ENCODE measurements around the gene JMJD1C. TPM values are rescaled to one million over a fixed set of nuclear protein-coding genes. Genes with fewer than 3 reads are reported as not detected.
"Not testable (repeated sequence)": the region's sequence is repeated elsewhere in the genome, so short reads cannot be mapped to it uniquely, and the experiment has no call there.

The JMJD1C gene
- polyA plus RNA-seq, 10 donors, result 61.1 to 104 (median 75.2) TPM

DNA sequence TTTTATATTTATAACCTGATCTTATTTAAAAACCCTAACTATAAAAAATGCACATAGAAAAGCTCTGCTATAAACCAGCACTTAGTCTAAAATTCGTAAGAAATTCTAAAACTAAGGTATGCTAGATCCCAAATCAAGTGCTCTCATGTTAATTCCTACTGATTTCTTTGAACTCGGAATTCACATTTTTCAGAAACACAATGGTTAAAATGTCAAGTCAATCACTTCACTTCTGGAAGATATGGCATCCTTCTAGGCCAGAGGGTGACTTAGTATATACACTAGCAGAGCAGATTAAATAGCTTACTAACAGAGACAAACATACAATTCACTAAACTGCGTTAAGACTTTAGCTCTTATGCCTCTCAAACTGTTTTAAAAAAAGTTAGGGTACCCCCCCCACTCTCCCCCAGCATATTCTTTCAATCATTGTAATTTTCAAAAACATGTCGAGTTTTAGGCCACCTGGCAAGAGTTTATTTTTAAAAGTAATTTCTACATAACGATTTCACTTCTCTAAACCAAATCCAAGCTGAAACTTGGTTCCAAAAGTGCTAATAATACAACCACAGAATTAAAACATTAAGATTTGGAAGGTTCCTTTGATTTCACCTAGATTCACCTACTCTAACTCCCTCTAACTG, 203.2 kb downstream of the JMJD1C start:
- DNase-seq, result no peak

DNA sequence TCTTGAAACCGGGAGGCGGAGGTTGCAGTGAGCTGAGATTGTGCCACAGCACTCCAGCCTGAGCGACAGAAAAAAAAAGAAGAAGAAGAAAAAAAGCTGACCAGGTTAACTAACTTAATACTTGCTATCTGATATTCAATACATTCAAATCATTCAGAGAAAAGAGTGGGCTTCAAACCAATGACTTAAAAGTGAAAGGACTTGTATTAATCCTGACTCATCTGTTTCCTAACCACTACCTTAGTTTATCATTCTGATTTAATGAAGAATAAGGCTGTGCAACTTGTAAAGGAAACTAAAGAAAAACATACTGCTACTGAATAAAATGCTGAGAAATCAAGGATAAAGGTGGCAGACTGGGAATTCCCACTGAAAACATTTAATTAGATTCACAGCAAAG, 204.3 kb downstream of the JMJD1C start:
- no peak for DNase-seq

DNA sequence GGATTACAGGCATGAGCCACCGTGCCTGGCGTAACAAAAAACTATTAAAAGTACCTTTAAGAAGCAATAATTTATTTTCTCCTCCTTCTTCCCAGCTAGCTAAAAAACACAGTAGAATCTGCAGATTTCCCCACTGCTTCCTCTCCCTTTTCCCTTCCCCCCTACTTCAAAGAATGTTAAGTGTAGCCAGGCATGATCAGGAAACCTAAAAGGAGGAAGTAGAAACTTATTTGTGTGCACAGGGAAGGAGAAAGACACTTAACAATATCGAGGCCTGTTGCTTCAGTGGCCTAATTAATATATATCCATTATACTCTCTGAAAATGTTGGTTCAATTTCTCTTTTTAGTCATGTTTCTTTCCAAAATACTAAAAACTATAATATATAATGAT, 204.9 kb downstream of the JMJD1C start:
- DNase-seq, result no peak

DNA sequence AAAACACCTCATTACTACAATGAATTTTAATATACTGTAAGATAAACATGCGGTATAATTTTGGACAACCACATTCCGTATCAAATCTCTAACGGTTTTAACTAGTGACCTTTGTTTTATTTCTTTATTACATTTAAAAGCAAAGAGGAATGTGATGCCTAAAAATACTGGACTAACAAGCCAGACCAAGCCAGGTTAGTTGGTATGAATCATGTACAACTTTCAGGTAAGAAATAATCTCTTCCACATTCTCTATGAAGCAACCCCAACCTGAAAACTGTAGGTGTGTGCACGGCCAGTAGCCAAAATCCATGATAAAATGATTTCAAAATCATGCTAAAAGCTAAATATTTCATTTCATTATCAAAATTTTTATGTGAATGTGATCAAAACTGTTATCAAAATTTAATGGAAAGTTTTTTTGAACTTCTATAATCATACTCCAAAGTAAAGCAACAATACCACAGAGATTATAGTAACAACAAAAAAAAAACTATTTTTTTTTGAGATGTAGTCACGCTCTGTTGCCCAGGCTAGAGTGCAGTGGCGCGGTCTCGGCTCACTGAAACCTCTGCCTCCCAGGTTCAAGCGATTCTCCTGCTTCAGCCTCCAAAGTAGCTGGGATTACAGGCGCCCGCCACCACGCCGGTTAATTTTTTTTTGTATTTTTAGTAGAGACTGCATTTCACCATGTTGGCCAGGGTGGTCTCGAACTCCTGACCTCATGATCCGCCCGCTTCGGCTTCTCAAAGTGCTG, 205.5 kb downstream of the JMJD1C start:
- no peak for DNase-seq

DNA sequence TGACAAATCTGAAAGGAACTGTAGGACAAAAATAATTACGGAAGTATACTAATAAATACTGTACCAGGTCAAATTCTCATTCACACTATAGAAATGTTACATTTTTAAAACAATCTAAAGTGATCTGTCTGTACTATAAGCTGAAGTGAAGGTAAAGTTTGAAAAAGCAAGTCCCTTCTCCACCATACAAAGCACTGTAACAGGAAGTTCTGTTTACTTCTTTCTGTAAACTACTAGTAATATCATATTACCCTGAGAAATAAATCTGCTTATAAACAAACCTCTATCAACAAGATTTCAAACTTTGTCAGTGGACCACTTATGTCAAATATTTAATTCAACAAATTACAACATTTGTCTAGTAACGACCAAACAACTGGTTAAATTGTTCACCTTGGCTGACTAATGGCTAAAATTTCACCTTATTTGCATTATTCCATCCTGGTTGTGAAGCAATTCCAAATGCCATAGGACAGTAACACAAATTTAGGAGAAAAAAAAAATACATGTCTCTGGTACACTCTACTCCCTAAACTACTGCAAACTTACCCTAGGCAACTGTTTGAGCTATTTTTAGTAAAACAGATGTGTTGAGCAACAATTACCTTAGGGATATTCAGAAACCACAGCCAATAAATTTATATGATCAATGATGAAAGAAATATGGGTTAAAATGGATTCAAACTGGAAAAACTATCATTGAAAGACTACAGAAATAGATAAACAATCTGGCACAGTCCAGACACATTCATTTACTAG, 206.7 kb downstream of the JMJD1C start:
- DNase-seq, result no peak

DNA sequence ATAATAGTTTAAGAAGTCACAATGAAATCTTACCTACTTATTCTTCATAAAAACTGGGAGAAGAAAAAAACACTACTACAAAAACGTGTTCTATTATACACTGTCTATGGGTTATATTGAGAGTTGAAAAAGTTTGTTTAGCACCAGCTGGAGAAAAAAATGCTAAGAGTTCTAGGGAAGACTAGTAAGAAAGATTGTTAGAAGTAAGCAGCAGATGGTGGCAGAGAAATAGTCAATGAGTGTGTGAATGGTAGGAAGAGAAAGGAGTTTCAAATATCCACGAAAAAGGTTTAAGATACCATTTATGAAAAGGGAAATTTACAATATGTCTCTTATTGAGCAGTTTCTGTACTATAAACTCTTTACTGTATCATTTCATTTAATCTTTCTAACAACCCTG, 208.0 kb downstream of the JMJD1C start:
- no peak for DNase-seq

DNA sequence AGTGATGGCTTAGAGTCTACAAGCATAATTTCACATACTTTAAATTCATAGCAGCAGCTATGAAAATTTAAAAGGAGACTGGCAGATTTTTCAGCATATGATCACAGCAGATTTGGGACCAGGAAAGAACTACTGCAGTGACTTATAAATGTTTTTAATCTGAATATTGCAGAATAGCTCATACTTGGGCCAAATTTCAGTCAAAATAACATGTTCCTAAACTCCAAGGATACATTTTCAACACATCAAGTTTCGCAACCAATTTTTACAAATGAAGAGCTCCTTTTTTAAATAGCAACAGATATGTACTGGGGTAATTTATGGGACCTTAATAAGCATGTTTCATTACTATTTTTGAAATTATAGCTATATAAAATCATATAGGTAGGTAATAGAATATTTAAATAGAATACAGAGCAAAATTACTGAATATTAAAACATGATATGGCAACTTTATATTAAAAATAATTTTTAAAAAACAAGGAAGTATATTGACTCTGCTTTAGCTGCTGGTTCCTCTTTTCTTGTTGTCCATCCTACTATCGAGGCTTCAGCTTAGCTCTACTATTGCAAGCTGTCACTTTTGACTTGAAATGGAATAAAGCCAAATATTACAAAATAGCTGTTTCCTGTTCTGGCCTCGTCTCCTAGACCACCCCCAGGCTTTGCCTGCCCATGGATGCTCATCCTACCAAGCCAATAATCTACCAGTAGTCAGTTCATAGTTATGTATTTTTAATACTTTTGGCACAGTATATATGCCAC, 209.6 kb downstream of the JMJD1C start:
- DNase-seq, result no peak

DNA sequence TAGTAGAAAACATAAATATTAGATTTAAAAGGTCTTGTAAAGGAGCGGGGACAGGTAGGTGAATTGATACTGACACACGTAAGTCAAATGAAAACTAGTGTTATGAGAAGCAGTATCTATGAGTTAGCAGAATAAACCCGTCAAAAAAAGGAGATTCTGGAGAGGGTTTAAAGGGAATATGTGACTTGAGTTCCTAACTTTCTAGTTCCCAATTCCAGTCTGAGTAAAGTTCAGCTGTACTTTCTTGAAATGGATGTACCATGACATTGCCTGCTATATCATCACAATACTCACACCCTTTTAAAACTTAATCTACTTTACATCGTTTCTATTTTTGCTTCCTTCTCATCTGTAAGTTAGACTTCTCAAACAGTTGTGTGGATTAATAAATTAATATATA, 210.5 kb downstream of the JMJD1C start:
- no peak for DNase-seq

DNA sequence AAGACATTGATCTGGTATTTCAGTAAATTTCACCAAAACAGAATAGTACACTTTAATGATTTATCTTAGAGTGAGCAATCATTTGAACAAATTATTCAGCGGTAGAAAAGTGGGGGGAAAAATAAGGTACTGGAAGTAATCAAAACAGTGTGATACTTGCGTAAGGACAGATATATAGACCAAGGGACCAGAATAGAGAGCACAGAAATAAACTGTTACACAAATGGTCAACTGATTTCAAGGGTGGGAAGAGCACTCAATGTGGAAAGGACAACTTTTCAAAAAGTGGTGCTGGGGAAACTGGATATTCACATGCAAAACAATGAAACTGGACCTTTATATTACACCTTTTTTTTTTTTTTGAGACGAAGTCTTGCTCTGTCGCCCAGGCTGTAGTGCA, 212.7 kb downstream of the JMJD1C start:
- DNase-seq, result no peak

DNA sequence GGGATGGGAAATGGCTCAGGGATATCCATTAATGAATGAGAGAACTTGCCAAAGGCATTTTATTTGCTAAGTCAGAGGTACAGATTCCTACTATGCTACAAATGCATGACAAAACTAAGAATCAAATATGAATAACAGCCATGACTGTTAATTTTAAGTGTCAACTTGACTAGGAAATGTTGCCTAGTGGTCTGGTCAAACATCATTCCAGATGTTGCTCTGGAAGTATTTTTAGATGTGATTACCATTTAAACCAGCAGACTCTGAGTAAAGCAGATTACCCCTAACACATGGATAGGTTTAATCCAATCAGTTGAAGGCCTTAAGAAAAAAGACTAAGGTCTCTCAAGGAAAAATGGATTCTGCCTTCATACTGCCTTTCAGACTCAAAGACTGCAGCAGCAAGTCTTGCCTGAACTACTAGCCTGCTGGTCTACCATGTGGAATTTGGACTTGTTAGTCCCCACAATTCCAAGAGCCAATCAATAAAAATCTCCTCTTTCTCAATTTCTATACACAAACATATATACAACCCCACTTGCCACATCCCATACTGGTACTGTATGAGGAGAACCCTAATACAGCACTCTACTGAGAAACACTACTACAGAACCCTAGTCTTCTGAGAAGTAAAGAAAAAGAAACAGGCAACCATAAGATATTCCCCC, 213.5 kb downstream of the JMJD1C start:
- DNase-seq, result no peak

DNA sequence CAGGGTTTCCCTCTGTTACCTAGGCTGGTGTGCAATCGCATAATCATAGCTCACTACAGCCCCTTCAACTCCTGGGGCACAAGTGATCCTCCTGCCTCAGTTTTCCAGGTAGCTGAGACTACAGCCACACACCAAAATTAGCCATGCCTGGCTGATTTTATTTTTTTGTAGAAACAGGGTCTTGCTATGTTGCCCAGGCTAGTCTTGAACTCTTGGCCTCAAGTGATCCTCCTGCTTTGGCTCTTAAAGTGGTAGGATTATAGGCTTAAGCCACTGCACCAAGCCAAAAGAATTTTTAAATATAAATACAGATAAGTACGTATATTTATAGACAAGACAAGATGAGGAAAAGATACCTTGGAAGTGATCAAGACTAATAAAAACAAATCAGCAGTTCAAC, 215.7 kb downstream of the JMJD1C start:
- DNase-seq, result no peak

DNA sequence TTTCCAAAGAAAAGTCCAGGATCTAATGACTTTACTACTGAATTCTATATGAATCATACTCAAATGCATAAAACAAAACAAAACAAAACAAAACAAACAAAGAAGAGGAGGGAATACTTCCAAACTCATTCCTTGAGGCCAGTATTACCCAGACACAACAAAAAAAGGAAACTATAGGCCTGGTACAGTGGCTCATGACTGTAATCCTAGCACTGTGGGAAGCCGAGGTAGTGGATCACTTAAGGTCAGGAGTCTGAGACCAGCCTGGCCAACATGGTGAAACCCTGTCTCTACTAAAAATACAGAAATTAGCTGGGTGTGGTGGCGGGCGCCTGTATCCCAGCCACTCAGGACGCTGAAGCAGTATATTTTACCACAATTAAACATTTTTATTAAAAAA, 218.0 kb downstream of the JMJD1C start:
- no peak for DNase-seq

DNA sequence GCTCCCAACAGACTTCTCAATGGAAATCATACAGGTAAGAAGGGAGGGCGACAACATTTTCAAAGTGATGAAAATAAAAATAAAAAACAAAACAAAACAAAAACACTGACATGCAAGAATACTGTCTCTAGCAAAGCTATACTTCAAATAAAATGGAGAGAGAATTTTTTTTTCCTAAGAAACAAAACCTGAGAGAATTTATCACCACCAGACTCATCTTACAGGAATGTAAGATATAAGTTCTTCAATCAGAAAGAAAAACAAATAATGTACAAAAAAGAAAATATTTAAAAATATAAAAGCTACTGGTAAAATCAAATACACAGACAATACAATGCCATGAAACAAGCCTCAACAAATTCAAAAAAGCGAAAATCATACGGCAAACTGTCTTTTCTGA, 219.4 kb downstream of the JMJD1C start:
- no peak for DNase-seq

DNA sequence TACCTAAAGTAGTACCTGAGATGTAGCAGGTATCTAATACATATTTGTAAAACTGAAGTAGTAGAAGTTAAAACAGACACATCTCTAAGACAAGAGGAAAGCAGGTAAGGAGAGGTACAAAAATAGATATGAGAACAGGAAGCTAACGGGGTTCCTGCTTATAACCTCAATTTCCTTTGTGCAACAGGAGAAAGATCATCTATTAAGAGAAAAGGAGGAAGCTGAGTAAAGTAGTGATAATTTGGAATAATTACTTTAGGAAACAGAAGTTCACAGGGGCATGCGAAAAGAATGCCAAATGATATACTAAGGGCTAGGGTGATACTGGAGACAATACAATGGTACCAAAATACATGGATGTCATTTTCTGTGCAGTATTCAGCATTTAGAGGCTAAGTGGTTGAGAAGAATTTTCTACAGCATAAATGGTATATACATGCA, 223.9 kb downstream of the JMJD1C start:
- no peak for DNase-seq

DNA sequence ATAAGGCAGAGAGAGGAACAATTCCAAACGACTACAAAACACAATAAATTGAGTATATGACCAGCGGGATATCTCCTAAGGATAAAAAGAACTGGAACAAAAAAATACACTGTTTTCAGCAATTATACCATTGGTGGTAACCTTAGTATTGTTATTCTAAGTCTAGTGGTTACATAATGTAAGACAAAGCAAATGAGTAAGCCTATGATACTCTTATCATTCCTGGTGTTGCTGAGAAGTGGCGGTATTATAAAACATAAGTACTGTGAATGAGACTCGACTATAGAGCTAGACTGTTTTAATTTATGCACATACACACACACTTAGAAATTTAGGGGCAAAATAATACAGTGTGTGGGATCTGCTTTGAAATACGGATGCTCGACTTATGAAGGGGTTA, 225.0 kb downstream of the JMJD1C start:
- DNase-seq, result no peak

DNA sequence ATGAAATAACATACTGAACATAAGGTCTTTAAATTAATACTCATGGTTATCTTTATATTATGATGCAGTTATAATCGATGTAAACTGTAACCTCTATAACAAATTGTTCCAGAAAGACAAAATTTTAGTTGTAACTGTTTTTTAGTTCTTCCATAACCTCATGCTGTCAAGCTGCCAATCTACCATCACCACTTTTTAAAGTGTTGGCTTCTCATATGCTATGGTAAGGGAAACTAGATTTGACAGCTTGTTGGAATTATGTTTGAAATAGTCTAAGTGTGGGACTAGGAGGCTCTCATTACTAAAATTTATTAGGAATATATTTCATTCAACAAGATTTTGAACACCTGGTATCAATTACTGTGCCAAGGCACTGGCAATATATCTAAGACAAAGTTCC, 227.3 kb downstream of the JMJD1C start:
- no peak for DNase-seq

DNA sequence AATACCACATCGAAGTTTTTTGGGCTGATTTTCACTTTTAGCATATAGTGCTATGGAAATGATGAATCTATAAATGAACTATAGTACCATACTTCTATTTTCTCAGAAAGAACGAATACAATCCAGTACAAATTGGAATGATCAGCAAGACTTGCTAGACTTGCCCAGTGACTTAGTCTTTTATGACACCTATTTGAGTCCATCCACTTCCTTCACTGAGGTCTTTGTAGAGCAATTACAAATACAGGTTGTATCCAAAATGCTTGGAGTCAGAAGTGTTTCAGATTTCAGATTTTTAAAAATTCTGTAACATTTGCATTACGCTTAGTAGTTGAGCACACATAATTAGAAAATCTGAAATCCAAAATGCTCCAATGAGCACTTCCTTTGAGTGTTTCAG, 228.4 kb downstream of the JMJD1C start:
- no peak for DNase-seq

DNA sequence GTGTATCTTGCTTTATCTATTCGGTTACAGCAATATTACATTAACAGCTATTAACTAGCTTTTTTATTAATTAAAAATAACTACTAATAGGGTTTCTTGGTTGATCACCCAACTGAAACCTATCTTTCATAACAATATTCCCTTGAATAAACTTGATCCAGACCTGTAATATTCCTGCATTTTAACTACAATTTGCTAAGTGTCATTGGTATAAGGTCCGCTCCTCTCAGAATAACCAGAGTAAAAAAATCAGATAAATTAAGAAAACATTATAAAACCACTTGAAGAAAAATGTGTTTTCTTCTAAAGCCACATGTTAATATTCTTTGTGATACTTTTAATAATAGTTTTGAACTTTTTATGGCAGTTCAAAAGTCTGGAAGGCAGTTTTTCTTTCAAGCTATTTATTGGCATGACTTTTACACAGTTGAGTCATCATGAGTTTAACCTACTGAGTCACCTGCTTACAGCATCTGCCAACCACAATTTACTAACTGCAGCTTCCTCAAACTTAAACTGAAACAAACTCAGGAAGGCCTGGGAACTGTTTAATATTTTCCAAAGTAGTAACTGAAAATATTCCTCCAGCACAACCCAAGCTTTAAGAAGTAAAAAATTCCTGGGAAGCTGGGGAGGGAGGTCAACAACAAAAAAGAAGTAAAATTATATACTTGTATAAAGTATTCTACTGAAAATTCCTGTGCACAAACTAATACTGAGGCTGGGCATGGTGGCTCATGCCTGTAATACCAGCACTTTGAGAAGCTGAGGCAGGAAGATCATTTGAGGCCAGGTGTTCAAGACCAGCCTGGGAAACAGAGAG, 229.5 kb downstream of the JMJD1C start:
- peak; percentile 42 to 82 (median 62) for DNase-seq

DNA sequence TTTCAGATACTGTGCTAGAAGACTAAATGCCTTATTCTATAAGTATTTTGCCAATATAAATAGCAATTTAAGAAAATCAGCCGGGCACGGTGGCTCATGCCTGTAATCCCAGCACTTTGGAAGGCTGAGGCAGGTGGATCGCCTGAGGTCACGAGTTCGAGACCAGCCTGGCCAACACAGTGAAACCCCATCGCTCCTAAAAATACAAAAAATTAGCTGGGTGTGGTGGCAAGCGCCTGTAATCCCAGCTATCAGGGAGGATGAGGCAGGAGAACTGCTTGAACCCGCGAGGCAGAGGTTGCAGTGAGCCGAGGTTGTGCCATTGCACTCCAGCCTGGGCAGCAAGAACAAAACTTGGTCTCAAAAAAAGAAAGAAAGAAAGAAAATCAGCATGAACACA, 230.6 kb downstream of the JMJD1C start:
- DNase-seq, result not testable (repeated sequence)

DNA sequence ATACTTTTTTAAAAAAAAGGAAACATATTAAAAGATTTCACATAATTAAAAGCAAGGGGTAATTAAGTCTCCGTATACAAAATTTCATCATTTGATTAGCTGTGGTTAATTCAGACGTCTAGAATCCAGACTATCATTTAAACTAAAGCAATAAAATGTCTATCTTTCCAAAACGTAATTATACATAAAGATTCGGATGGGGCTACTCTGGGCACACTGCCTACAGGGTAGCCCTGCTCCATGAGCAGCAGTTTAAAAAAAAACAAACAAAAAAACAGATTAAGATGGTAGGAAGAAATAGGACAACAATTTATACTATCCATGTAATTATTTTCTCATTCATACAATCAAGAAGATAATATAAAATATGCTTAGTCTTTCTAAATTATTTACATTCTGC, 236.6 kb downstream of the JMJD1C start:
- no peak for DNase-seq

DNA sequence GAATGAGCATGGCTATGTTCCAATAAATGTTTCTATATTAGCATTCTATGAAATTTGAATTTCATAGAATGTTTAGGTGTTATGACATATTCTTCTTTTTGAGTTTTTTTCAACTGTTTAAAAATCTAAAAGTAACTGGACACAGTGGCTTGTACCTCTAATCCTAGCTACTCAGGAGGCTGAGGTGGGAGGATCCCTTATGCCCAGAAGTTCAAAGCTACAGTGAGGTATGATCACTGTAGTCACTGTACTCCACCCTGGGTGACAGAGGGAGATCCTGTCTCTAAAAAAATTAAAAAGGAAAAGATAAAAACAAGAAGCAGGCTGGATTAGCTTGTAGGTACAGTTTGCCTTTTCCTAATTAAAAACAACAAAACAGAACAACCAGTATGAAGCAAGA, 237.5 kb downstream of the JMJD1C start:
- no peak for DNase-seq
